SK-N-SH (cell line): ENCODE measurements around the gene EP400. TPM values are rescaled to one million over a fixed set of nuclear protein-coding genes. Genes with fewer than 3 reads are reported as not detected.

Experiments used
- CTCF ChIA-PET: fragments of 300-600, 350-600 bp; formaldehyde crosslinking; extraction: SDS; loops from one replicate; lab custom pipeline; 2021; lab: Yijun Ruan, JAX
- POLR2A ChIA-PET: fragments of 350-600 bp; sonication (Branson Sonifier 250); formaldehyde crosslinking; extraction: SDS; loops from one replicate; lab custom pipeline; 2020; ENCODE audit warnings: antibody characterized with exemption, inconsistent platforms; lab: Yijun Ruan, JAX
- DNase-seq: peaks from one replicate; pipeline ENCODE4 v3.0.0; 2012
- H2AFZ ChIP-seq: fragments of 200-600 bp; sonication (generic); 2 replicates; pipeline ENCODE4 v1.8.1; 2016; ENCODE audit warnings: antibody characterized with exemption, mild to moderate bottlenecking, low read depth
- H3F3A ChIP-seq: fragments of 200-600 bp; sonication (generic); replicated peaks from 2 replicates; pipeline ENCODE3; 2016; ENCODE audit warnings: antibody characterized with exemption, mild to moderate bottlenecking; ENCODE audit not compliant: insufficient read depth
- H3K27ac ChIP-seq, 2 experiments: fragments of 200-500 bp in 1 of 2; fragments of 200-600 bp in 1 of 2; sonication (Bioruptor generic) in 1 of 2; sonication (generic), shearing (Covaris generic) in 1 of 2; 2 replicates each; pipeline versions ENCODE4 v1.5.1 to v1.6.1; 2014 to 2016; ENCODE audit warnings: low read depth in 2 of 2, inconsistent platforms in 1 of 2, low read length in 1 of 2, mild to moderate bottlenecking in 1 of 2, mixed read lengths in 1 of 2
- H3K27me3 ChIP-seq: fragments of 200-600 bp; sonication (generic), shearing (Covaris generic); 2 replicates; pipeline ENCODE4 v1.6.1; 2016; ENCODE audit warnings: mixed run types; ENCODE audit not compliant: insufficient read depth
- H3K36me3 ChIP-seq, 2 experiments: fragments of 200-500 bp in 1 of 2; fragments of 200-600 bp in 1 of 2; sonication (Bioruptor generic) in 1 of 2; sonication (generic) in 1 of 2; replicated peaks in 1 of 2; 2 replicates each; pipeline versions ENCODE3 to v1.5.1; 2014 to 2016; ENCODE audit warnings: low read length in 1 of 2, mild to moderate bottlenecking in 1 of 2; ENCODE audit not compliant: insufficient read depth in 2 of 2, control insufficient read depth in 1 of 2
- H3K4me1 ChIP-seq, 2 experiments: fragments of 200-500 bp in 1 of 2; fragments of 200-600 bp in 1 of 2; sonication (Bioruptor generic) in 1 of 2; sonication (generic), shearing (Covaris generic) in 1 of 2; 2 replicates each; pipeline versions ENCODE4 v1.5.1 to v1.6.1; 2014 to 2016; ENCODE audit warnings: low read depth in 1 of 2, low read length in 1 of 2, mixed run types in 1 of 2; ENCODE audit not compliant: insufficient read depth in 2 of 2, control insufficient read depth in 1 of 2
- H3K4me2 ChIP-seq: fragments of 200-600 bp; sonication (generic), shearing (Covaris generic); 2 replicates; pipeline ENCODE4 v1.6.1; 2017; ENCODE audit warnings: mixed run types
- H3K4me3 ChIP-seq, 2 experiments: fragments of 200-500 bp in 1 of 2; fragments of 200-600 bp in 1 of 2; sonication (Bioruptor generic) in 1 of 2; sonication (generic), shearing (Covaris generic) in 1 of 2; 2 replicates each; pipeline versions ENCODE4 v1.5.1 to v1.8.1; 2014 to 2016; ENCODE audit warnings: low read depth in 2 of 2, inconsistent platforms in 1 of 2, low read length in 1 of 2, mild to moderate bottlenecking in 1 of 2, mixed read lengths in 1 of 2, moderate library complexity in 1 of 2
- H3K79me2 ChIP-seq: fragments of 200-600 bp; sonication (generic); 2 replicates; pipeline ENCODE4 v1.8.1; 2017; ENCODE audit warnings: mild to moderate bottlenecking; ENCODE audit not compliant: insufficient read depth
- H3K9ac ChIP-seq: fragments of 200-600 bp; sonication (generic); 2 replicates; pipeline ENCODE4 v1.6.1; 2017; ENCODE audit warnings: mixed run types
- H3K9me2 ChIP-seq: fragments of 200-600 bp; sonication (generic); 2 replicates; pipeline ENCODE4 v1.6.1; 2017; ENCODE audit warnings: mixed run types
- H3K9me3 ChIP-seq: fragments of 200-600 bp; sonication (generic); 2 replicates; pipeline ENCODE4 v1.6.1; 2017; ENCODE audit warnings: mixed run types, mild to moderate bottlenecking, moderate library complexity
- H4K20me1 ChIP-seq: fragments of 200-600 bp; sonication (generic); 2 replicates; pipeline ENCODE4 v1.6.1; 2017; ENCODE audit warnings: mild to moderate bottlenecking, mixed run types; ENCODE audit not compliant: insufficient read depth
- CHD2 ChIP-seq: fragments of 150-350 bp; IDR thresholded peaks from 2 replicates; pipeline ENCODE4 v1.6.1; 2018; ENCODE audit warnings: low read length; ENCODE audit not compliant: partially characterized antibody
- CTCF ChIP-seq: fragments of 200-600 bp; sonication (generic); IDR thresholded peaks from 2 replicates; pipeline ENCODE4 v1.6.1; 2017; ENCODE audit warnings: antibody characterized with exemption, mild to moderate bottlenecking, moderate library complexity
- EP300 ChIP-seq, 2 experiments: IDR thresholded peaks; 2 replicates each; pipeline versions ENCODE4 v1.4.0 to v1.6.1; 2012; ENCODE audit warnings: borderline replicate concordance in 1 of 2, low read depth in 1 of 2, low read length in 1 of 2
- FOXJ3 ChIP-seq: sonication (generic); formaldehyde crosslinking; IDR thresholded peaks from 2 replicates; pipeline ENCODE4 v1.5.1; 2020; ENCODE audit warnings: mild to moderate bottlenecking, missing genetic modification reagents
- FOXM1 ChIP-seq: IDR thresholded peaks from 2 replicates; pipeline ENCODE4 v1.4.0; 2012; ENCODE audit warnings: low read depth, mild to moderate bottlenecking
- GABPA ChIP-seq: IDR thresholded peaks from 2 replicates; pipeline ENCODE4 v1.4.0; 2012; ENCODE audit warnings: low read depth, mild to moderate bottlenecking
- JUND ChIP-seq: IDR thresholded peaks from 2 replicates; pipeline ENCODE4 v1.4.0; 2012
- MAX ChIP-seq: IDR thresholded peaks from 2 replicates; pipeline ENCODE4 v1.4.0; 2012; ENCODE audit warnings: low read depth
- MEF2A ChIP-seq: IDR thresholded peaks from 2 replicates; pipeline ENCODE4 v1.4.0; 2012; ENCODE audit warnings: low read depth, borderline replicate concordance
- RCOR1 ChIP-seq: fragments of 150-350 bp; IDR thresholded peaks from 2 replicates; pipeline ENCODE4 v1.6.1; 2017; ENCODE audit warnings: antibody characterized with exemption, low read length
- RFX5 ChIP-seq: IDR thresholded peaks from 2 replicates; pipeline ENCODE4 v1.6.1; 2012; ENCODE audit warnings: mild to moderate bottlenecking, improper control_type of control experiment, low read length
- RXRA ChIP-seq: IDR thresholded peaks from 2 replicates; pipeline ENCODE4 v1.4.0; 2012; ENCODE audit warnings: low read depth, mild to moderate bottlenecking, borderline replicate concordance
- SMC3 ChIP-seq: IDR thresholded peaks from 2 replicates; pipeline ENCODE4 v1.6.1; 2012; ENCODE audit warnings: low read depth, low read length, improper control_type of control experiment
- TAF1 ChIP-seq: IDR thresholded peaks from 2 replicates; pipeline ENCODE4 v1.6.1; 2012; ENCODE audit warnings: low read depth, mild to moderate bottlenecking, low read length, moderate library complexity, borderline replicate concordance
- TCF12 ChIP-seq: IDR thresholded peaks from 2 replicates; pipeline ENCODE4 v1.4.0; 2012
- YY1 ChIP-seq: IDR thresholded peaks from 2 replicates; pipeline ENCODE4 v1.4.0; 2012; ENCODE audit warnings: low read depth, mild to moderate bottlenecking
- WGBS: methylation state at CpG from one replicate; pipeline ENCODE4 v1.1.6; 2017; ENCODE audit warnings: low lambda C conversion rate; 5-methylcytosine and 5-hydroxymethylcytosine counted together
- polyA plus RNA-seq, 3 experiments: library from polyadenylated mRNA; depleted of rRNA; stranded (reverse); fragments of >200 nt; gene quantifications; 2 replicates each; pipeline ENCODE4 v1.2.3, GENCODE V29; 2012

Gene EP400
- polyA plus RNA-seq, 1 of the 3 experiments (the other 2 are of a cell fraction) = 7.0 TPM

GRCh38 chr12:131920157-131920508, 29.6 kb upstream of the EP400 start (continued):
- no peak for TF ChIP-seq EP300 (IDR thresholded peaks at IDR 0.05; ENCODE audit: borderline replicate concordance in 1 of 2, low read depth in 1 of 2, low read length in 1 of 2)
- TF ChIP-seq RFX5 = no peak
- TF ChIP-seq RCOR1 = no peak
- TF ChIP-seq FOXJ3 = no peak
- no peak for TF ChIP-seq CTCF
- no peak for TF ChIP-seq GABPA
- TF ChIP-seq, all 33 proteins: peak for 0

GRCh38 chr12:131920902-131921840, 28.6 kb upstream of the EP400 start:
- H4K20me1 ChIP-seq = no peaks in the 10 kb centered on the region
- H3K4me3 ChIP-seq = no peak overlapping the region
- no peak for DNase-seq
- H3K9ac ChIP-seq = no peak overlapping the region
- no peaks in the 10 kb centered on the region for H3K9me2 ChIP-seq
- WGBS = 90% methylated on average over 9 of the region's 35 CpGs
- H3K79me2 ChIP-seq = no peaks in the 10 kb centered on the region
- H3K27me3 ChIP-seq = no peaks in the 10 kb centered on the region
- H3K36me3 ChIP-seq = peaks cover 0 to 38% of the 10 kb centered on the region in 2 experiments
- ChIA-PET CTCF (interaction anchor here (1.7 to 1.9 kb wide), 2 partner anchors 8 to 85 kb away, joined by 4 to 5 read pairs; no protein-coding TSS in a partner anchor), POLR2A (no interaction called here)
- no peak overlapping the region; a peak in 1 of 4 replicates for H3K27ac ChIP-seq
- no peak overlapping the region for H2AFZ ChIP-seq
- peaks cover 3% of the 10 kb centered on the region for H3F3A ChIP-seq
- TF ChIP-seq FOXM1 (no peak), TAF1 (no peak), YY1 (no peak), MEF2A (no peak), MAX (no peak), GABPA (no peak), CHD2 (no peak), TCF12 (no peak), RXRA (no peak), SMC3 (no peak), JUND (no peak), RCOR1 (no peak)
- H3K4me1 ChIP-seq = no peaks in the 10 kb centered on the region; a peak in 1 of 4 replicates
- H3K4me2 ChIP-seq = no peak overlapping the region
- H3K9me3 ChIP-seq = no peaks in the 10 kb centered on the region
